ENCODE measurements around the gene ZNF273.

The ZNF273 gene

DNA sequence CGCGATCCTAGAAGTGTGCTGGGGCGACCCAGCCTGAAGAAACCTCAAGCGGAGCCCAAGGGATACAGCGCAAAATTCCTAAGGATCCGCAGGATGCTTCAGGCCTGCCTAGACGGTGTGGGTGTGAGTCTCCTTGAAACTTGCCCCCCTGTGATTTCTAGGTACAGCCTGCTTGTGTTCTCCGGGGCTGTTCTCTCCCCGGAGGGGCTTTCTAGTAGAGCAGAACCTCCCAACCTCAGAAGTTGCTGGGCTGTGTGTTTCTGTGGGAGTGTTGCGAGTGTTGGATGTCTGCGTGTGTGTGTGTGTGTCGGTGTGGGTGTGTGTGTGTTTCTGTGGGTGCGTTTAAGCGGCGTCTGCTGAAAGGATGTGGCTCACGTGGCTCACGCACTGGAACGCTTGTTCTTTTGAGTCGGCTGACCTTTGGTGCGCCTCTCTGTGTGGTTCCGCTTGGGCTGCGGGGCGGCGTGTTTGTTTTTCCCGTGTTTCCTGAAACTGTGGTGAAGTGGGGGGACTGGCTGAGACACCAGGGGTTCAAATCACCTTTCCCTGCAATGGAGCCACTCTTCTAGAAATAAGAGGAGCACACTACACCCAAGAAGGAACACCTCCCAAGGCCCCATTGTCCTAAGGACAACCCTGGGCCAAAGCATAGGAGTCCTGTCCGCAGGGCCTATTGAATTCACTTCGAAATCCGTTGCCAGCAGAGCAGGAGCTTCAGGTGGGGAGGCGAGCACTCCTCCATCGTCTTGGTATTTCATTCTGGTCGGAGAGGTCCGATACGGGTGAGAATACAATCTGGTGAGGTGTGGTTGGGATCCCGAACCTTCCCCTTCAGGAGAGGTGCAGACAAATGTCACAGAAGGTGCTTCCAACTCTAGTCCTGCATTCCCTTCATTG is 25.1 kb upstream of the ZNF273 start:
- H2BK5ac ChIP-seq (ENCODE audit: low read depth, low read length, poor library complexity, severe bottlenecking), result no peak overlapping the region
- H4K91ac ChIP-seq (ENCODE audit: low read length), result no peak overlapping the region
- no peak overlapping the region for H2BK12ac ChIP-seq (ENCODE audit: low read length in 2 of 2)
- WGBS, result 81% methylated on average over 29 of the region's 34 CpGs
- no peak overlapping the region for H3K4me2 ChIP-seq (ENCODE audit: low read length, poor library complexity, severe bottlenecking)
- no peak overlapping the region for H3K4ac ChIP-seq (ENCODE audit: low read depth in 1 of 2, low read length in 2 of 2)
- H3K27ac ChIP-seq (ENCODE audit: low read length, poor library complexity, severe bottlenecking), result no peak overlapping the region
- no peaks in the 10 kb centered on the region for H3K79me1 ChIP-seq (replicated peaks; ENCODE audit: low read length, poor library complexity, severe bottlenecking)
- H3K27me3 ChIP-seq (ENCODE audit: control insufficient read depth in 1 of 2, insufficient read depth in 1 of 2, low read length in 2 of 2), result peaks cover 0 to 15% of the 10 kb centered on the region in 2 experiments
- no peak overlapping the region for H2BK15ac ChIP-seq (ENCODE audit: low read depth, poor library complexity, severe bottlenecking)
- no peak overlapping the region for H2AFZ ChIP-seq (ENCODE audit: low read depth, low read length)
- H3K9me3 ChIP-seq (ENCODE audit: control insufficient read depth, low read length), result peaks cover 3% of the 10 kb centered on the region
- peak overlapping the region in 1 of 2 experiments; percentile 64 for H3K4me3 ChIP-seq (ENCODE audit: insufficient read depth in 1 of 2, low read depth in 1 of 2, low read length in 2 of 2)
- no peak overlapping the region for H3K14ac ChIP-seq (ENCODE audit: low read length in 2 of 2)
- no peaks in the 10 kb centered on the region for H3K36me3 ChIP-seq (ENCODE audit: control insufficient read depth in 1 of 2, insufficient read depth in 2 of 2, low read depth in 1 of 2, low read length in 2 of 2)
- no peak overlapping the region for H2AK5ac ChIP-seq (ENCODE audit: low read length, severe bottlenecking)
- H3K18ac ChIP-seq (ENCODE audit: low read depth in 1 of 2, low read length in 2 of 2), result no peak overlapping the region
- H4K8ac ChIP-seq (ENCODE audit: low read length), result no peak overlapping the region
- DNase-seq, result no peak
- H3K4me1 ChIP-seq (ENCODE audit: control insufficient read depth, insufficient read depth, low read depth, low read length), result no peaks in the 10 kb centered on the region
- peak overlapping the region; percentile 49 for H3K9ac ChIP-seq (ENCODE audit: low read length)
- no peak overlapping the region for H3K23ac ChIP-seq (ENCODE audit: low read length in 2 of 2)
- H2BK120ac ChIP-seq (ENCODE audit: low read depth, low read length), result no peak overlapping the region

GRCh38 chr7:64878684-64879083 is 24.4 kb upstream of the ZNF273 start:
- no peak overlapping the region for H4K8ac ChIP-seq (ENCODE audit: low read length)
- no peak overlapping the region for H3K27ac ChIP-seq (ENCODE audit: low read length, poor library complexity, severe bottlenecking)
- no peak overlapping the region for H4K91ac ChIP-seq (ENCODE audit: low read length)
- H2BK120ac ChIP-seq (ENCODE audit: low read depth, low read length), result no peak overlapping the region
- no peak overlapping the region for H3K18ac ChIP-seq (ENCODE audit: low read depth in 1 of 2, low read length in 2 of 2)
- no peak overlapping the region for H3K14ac ChIP-seq (ENCODE audit: low read length in 2 of 2)
- no peak overlapping the region for H2BK5ac ChIP-seq (ENCODE audit: low read depth, low read length, poor library complexity, severe bottlenecking)
- no peak for DNase-seq
- H3K4me3 ChIP-seq (ENCODE audit: insufficient read depth in 1 of 2, low read depth in 1 of 2, low read length in 2 of 2), result no peak overlapping the region
- no peaks in the 10 kb centered on the region for H3K79me1 ChIP-seq (replicated peaks; ENCODE audit: low read length, poor library complexity, severe bottlenecking)
- peaks cover 3% of the 10 kb centered on the region for H3K9me3 ChIP-seq (ENCODE audit: control insufficient read depth, low read length)
- no peak overlapping the region for H3K4ac ChIP-seq (ENCODE audit: low read depth in 1 of 2, low read length in 2 of 2)
- H3K23ac ChIP-seq (ENCODE audit: low read length in 2 of 2), result no peak overlapping the region
- no peaks in the 10 kb centered on the region for H3K36me3 ChIP-seq (ENCODE audit: control insufficient read depth in 1 of 2, insufficient read depth in 2 of 2, low read depth in 1 of 2, low read length in 2 of 2)
- no peak overlapping the region for H2BK15ac ChIP-seq (ENCODE audit: low read depth, poor library complexity, severe bottlenecking)
- no peak overlapping the region for H2AFZ ChIP-seq (ENCODE audit: low read depth, low read length)
- H2BK12ac ChIP-seq (ENCODE audit: low read length in 2 of 2), result no peak overlapping the region
- no peak overlapping the region for H3K9ac ChIP-seq (ENCODE audit: low read length)
- no peak overlapping the region for H3K4me2 ChIP-seq (ENCODE audit: low read length, poor library complexity, severe bottlenecking)
- no peaks in the 10 kb centered on the region for H3K4me1 ChIP-seq (ENCODE audit: control insufficient read depth, insufficient read depth, low read depth, low read length)
- 81% methylated on average over 5 of the region's 5 CpGs for WGBS
- no peak overlapping the region for H2AK5ac ChIP-seq (ENCODE audit: low read length, severe bottlenecking)
- H3K27me3 ChIP-seq (ENCODE audit: control insufficient read depth in 1 of 2, insufficient read depth in 1 of 2, low read length in 2 of 2), result peaks cover 0 to 19% of the 10 kb centered on the region in 2 experiments

- no peak overlapping the region for H3K23ac ChIP-seq (ENCODE audit: low read length in 2 of 2)
- no peak overlapping the region for H2AFZ ChIP-seq (ENCODE audit: low read depth, low read length)
- no peak overlapping the region for H3K4me3 ChIP-seq (ENCODE audit: insufficient read depth in 1 of 2, low read depth in 1 of 2, low read length in 2 of 2)
- no peak overlapping the region for H2BK120ac ChIP-seq (ENCODE audit: low read depth, low read length)
- no peak overlapping the region for H3K14ac ChIP-seq (ENCODE audit: low read length in 2 of 2)
- H3K4me2 ChIP-seq (ENCODE audit: low read length, poor library complexity, severe bottlenecking), result no peak overlapping the region
- no peaks in the 10 kb centered on the region for H3K36me3 ChIP-seq (ENCODE audit: control insufficient read depth in 1 of 2, insufficient read depth in 2 of 2, low read depth in 1 of 2, low read length in 2 of 2)
- DNase-seq, result no peak
- peaks cover 0 to 20% of the 10 kb centered on the region in 2 experiments for H3K27me3 ChIP-seq (ENCODE audit: control insufficient read depth in 1 of 2, insufficient read depth in 1 of 2, low read length in 2 of 2)
- WGBS, result 64% methylated on average over 9 of the region's 9 CpGs
- H2BK5ac ChIP-seq (ENCODE audit: low read depth, low read length, poor library complexity, severe bottlenecking), result no peak overlapping the region
- H3K4me1 ChIP-seq (ENCODE audit: control insufficient read depth, insufficient read depth, low read depth, low read length), result no peaks in the 10 kb centered on the region
- peaks cover 3% of the 10 kb centered on the region for H3K9me3 ChIP-seq (ENCODE audit: control insufficient read depth, low read length)
- H3K9ac ChIP-seq (ENCODE audit: low read length), result no peak overlapping the region
- H2BK12ac ChIP-seq (ENCODE audit: low read length in 2 of 2), result no peak overlapping the region
- no peak overlapping the region for H4K91ac ChIP-seq (ENCODE audit: low read length)
- no peak overlapping the region for H3K27ac ChIP-seq (ENCODE audit: low read length, poor library complexity, severe bottlenecking)
- no peak overlapping the region for H2BK15ac ChIP-seq (ENCODE audit: low read depth, poor library complexity, severe bottlenecking)
- H3K79me1 ChIP-seq (replicated peaks; ENCODE audit: low read length, poor library complexity, severe bottlenecking), result no peaks in the 10 kb centered on the region
- no peak overlapping the region for H2AK5ac ChIP-seq (ENCODE audit: low read length, severe bottlenecking)
- H3K18ac ChIP-seq (ENCODE audit: low read depth in 1 of 2, low read length in 2 of 2), result no peak overlapping the region
- H4K8ac ChIP-seq (ENCODE audit: low read length), result no peak overlapping the region
- no peak overlapping the region for H3K4ac ChIP-seq (ENCODE audit: low read depth in 1 of 2, low read length in 2 of 2)
These were observed 23.9 kb upstream of the ZNF273 start for GRCh38 chr7:64879086-64879730.

DNA sequence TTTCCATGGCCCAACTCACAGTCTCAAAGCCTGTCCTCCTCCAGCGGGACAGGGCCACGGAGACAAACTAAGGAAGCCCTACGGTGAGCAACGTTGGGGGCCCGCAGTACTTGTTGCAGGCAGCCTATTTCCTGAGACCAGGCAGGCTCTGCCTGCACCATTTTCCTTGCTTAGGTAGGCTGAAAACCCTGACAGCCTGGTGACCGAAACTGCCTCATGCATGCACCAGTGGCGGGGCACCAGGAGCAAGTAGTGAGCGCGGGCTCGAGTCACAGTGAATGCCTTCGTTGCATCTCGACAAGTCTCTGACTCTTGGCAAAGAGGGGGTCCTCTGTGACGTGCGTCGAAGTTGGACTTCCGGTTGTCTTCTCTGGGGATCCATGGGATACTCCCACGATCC is 23.3 kb upstream of the ZNF273 start:
- H3K36me3 ChIP-seq (ENCODE audit: control insufficient read depth in 1 of 2, insufficient read depth in 2 of 2, low read depth in 1 of 2, low read length in 2 of 2), result no peaks in the 10 kb centered on the region
- WGBS, result 87% methylated on average over 17 of the region's 17 CpGs
- H3K23ac ChIP-seq (ENCODE audit: low read length in 2 of 2), result no peak overlapping the region
- H3K27ac ChIP-seq (ENCODE audit: low read length, poor library complexity, severe bottlenecking), result no peak overlapping the region
- H2BK5ac ChIP-seq (ENCODE audit: low read depth, low read length, poor library complexity, severe bottlenecking), result no peak overlapping the region
- no peak overlapping the region for H2BK12ac ChIP-seq (ENCODE audit: low read length in 2 of 2)
- H4K91ac ChIP-seq (ENCODE audit: low read length), result no peak overlapping the region
- H2BK15ac ChIP-seq (ENCODE audit: low read depth, poor library complexity, severe bottlenecking), result no peak overlapping the region
- DNase-seq, result no peak
- H3K18ac ChIP-seq (ENCODE audit: low read depth in 1 of 2, low read length in 2 of 2), result no peak overlapping the region
- peaks cover 3% of the 10 kb centered on the region for H3K9me3 ChIP-seq (ENCODE audit: control insufficient read depth, low read length)
- no peak overlapping the region for H2BK120ac ChIP-seq (ENCODE audit: low read depth, low read length)
- H2AK5ac ChIP-seq (ENCODE audit: low read length, severe bottlenecking), result no peak overlapping the region
- H3K79me1 ChIP-seq (replicated peaks; ENCODE audit: low read length, poor library complexity, severe bottlenecking), result no peaks in the 10 kb centered on the region
- H3K4me3 ChIP-seq (ENCODE audit: insufficient read depth in 1 of 2, low read depth in 1 of 2, low read length in 2 of 2), result no peak overlapping the region
- H3K9ac ChIP-seq (ENCODE audit: low read length), result no peak overlapping the region
- H3K4ac ChIP-seq (ENCODE audit: low read depth in 1 of 2, low read length in 2 of 2), result no peak overlapping the region
- H4K8ac ChIP-seq (ENCODE audit: low read length), result no peak overlapping the region
- no peak overlapping the region for H3K14ac ChIP-seq (ENCODE audit: low read length in 2 of 2)
- no peak overlapping the region for H3K4me2 ChIP-seq (ENCODE audit: low read length, poor library complexity, severe bottlenecking)
- peaks cover 0 to 20% of the 10 kb centered on the region in 2 experiments for H3K27me3 ChIP-seq (ENCODE audit: control insufficient read depth in 1 of 2, insufficient read depth in 1 of 2, low read length in 2 of 2)
- no peak overlapping the region for H2AFZ ChIP-seq (ENCODE audit: low read depth, low read length)
- H3K4me1 ChIP-seq (ENCODE audit: control insufficient read depth, insufficient read depth, low read depth, low read length), result no peaks in the 10 kb centered on the region
